ENCODE results near the gene PTBP1. TPM values are rescaled to one million over a fixed set of nuclear protein-coding genes. Genes with fewer than 3 reads are reported as not detected.

Gene PTBP1
- total RNA-seq, 1 experiment from 2014 or later = 510 TPM

DNA sequence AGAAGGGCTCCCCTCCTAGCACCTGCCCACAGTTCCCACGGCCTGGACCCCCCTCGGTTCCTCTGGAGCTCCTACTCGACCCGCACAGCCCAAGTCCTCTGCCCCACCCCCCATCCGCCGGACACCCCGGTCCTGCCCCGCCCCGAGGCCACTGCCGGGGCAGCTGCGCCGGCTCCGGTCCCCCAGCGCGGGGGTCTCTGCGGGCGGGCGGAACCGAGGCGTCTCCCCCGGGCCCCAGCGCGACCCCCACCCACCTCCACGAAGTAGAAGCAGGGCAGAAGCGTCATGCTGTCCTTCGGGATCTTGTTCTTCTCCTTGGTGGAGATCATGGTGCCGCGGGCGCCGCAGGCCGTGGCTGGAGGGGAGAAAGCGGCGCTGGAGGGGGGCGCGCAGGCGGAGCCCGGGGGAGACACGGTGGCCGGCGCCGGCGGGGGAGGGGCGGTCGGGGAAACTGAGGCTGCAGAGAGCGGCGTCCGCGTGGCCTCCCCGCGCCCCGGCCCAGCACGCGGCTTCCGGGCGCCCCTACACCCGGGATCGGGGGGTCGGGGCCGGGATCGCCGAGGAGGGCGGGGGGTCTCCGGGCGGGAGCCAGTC is 24.1 kb downstream of the PTBP1 start:
- Histone ChIP-seq H3K36me3 (ENCODE audit: control insufficient read depth, insufficient read depth, low read length) (no peaks in the 10 kb centered on the region), H3K4me1 (no peaks in the 10 kb centered on the region), H3K27me3 (replicated peaks; ENCODE audit: control insufficient read depth, insufficient read depth, low read length) (no peaks in the 10 kb centered on the region), H3K9me3 (no peaks in the 10 kb centered on the region), H3K4me3 (ENCODE audit: low read depth, low read length) (peak overlapping the region; percentile 45)
- ChIA-PET POLR2A (no interaction called here), CTCF (no interaction called here)
- Mint-ChIP-seq H3K4me1 (ENCODE audit: low read depth, unreplicated experiment) (no peaks in the 10 kb centered on the region), H3K27me3 (ENCODE audit: insufficient read depth, unreplicated experiment) (no peaks in the 10 kb centered on the region), H3K27ac (ENCODE audit: unreplicated experiment) (no peak overlapping the region), H3K36me3 (ENCODE audit: insufficient read depth, unreplicated experiment) (peaks cover 26% of the 10 kb centered on the region), H3K4me3 (ENCODE audit: unreplicated experiment) (peak overlapping the region; percentile 74), H3K9me3 (ENCODE audit: unreplicated experiment) (peaks cover 6% of the 10 kb centered on the region)
- no peak for DNase-seq
- TF ChIP-seq, protein P1, sequence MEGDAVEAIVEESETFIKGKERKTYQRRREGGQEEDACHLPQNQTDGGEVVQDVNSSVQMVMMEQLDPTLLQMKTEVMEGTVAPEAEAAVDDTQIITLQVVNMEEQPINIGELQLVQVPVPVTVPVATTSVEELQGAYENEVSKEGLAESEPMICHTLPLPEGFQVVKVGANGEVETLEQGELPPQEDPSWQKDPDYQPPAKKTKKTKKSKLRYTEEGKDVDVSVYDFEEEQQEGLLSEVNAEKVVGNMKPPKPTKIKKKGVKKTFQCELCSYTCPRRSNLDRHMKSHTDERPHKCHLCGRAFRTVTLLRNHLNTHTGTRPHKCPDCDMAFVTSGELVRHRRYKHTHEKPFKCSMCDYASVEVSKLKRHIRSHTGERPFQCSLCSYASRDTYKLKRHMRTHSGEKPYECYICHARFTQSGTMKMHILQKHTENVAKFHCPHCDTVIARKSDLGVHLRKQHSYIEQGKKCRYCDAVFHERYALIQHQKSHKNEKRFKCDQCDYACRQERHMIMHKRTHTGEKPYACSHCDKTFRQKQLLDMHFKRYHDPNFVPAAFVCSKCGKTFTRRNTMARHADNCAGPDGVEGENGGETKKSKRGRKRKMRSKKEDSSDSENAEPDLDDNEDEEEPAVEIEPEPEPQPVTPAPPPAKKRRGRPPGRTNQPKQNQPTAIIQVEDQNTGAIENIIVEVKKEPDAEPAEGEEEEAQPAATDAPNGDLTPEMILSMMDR (IDR thresholded peaks at IDR 0.05; ENCODE audit: insufficient read depth in 1 of 2, low read depth in 1 of 2, low read length in 1 of 2, severe bottlenecking in 1 of 2, unreplicated experiment in 1 of 2) = no peak
- intact Hi-C loops (cut with micrococcal nuclease; ENCODE audit: unreplicated experiment) = no loop called here
- no TSS peak for BruUV-seq (replicated peaks)

DNA sequence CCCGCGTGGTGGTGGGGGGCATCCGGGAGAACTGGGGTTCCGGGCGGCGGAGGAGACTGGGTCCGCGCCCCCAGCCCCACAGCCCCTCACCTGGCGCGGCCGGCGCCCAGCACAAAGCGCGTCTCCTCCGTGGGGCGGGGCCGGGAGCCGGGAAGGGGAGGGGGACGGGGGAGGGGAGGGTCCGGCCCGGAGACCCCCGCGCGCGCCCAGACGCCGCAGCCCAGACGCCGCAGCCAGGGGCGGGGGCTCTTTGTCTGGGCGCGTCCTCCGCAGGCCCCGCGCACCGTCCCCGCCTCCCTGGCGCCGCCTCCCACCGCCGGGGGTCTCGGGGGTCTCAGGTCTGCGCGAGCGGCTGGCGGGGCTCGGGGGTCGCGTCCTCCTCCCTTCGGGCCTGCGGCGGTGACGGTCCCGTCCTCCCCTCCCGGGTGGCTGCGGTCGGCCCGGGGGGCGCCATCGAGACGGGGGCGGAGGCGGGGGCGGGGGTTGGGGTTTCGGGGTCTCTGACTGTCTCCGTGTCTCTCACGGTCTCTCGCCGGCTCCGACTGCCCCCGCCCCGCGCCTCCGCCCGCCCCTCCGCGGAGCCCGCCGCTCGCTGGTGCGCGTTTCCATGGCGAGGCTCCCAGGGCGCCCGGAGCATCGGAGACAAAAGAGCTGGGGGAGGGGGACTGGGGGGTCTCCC is 24.7 kb downstream of the PTBP1 start, which contains the start of gene PLPPR3:
Gene PLPPR3 (minus strand): TSS at position 131 of the 679 bp plus-strand sequence. CDS start 396 bp downstream, outside the sequence.
- peak within 1 kb of the TSS; percentile 45 for H3K4me3 ChIP-seq (ENCODE audit: low read depth, low read length)
- H3K4me1 Mint-ChIP-seq (ENCODE audit: low read depth, unreplicated experiment) = no peaks in the 10 kb centered on the region
- intact Hi-C loops (cut with micrococcal nuclease; ENCODE audit: unreplicated experiment) = no loop called here
- H3K36me3 Mint-ChIP-seq (ENCODE audit: insufficient read depth, unreplicated experiment) = peaks cover 20% of the 10 kb centered on the region
- H3K27me3 ChIP-seq (replicated peaks; ENCODE audit: control insufficient read depth, insufficient read depth, low read length) = no peaks in the 10 kb centered on the region
- peaks cover under 1% of the 10 kb centered on the region for H3K9me3 Mint-ChIP-seq (ENCODE audit: unreplicated experiment)
- H3K4me3 Mint-ChIP-seq (ENCODE audit: unreplicated experiment) = peak within 1 kb of the TSS; percentile 74
- H3K27me3 Mint-ChIP-seq (ENCODE audit: insufficient read depth, unreplicated experiment) = no peaks in the 10 kb centered on the region
- no peaks in the 10 kb centered on the region for H3K36me3 ChIP-seq (ENCODE audit: control insufficient read depth, insufficient read depth, low read length)
- CTCF ChIA-PET = no interaction called here
- POLR2A ChIA-PET = no interaction called here
- no peaks in the 10 kb centered on the region for H3K9me3 ChIP-seq
- TF ChIP-seq, protein P1 (IDR thresholded peaks at IDR 0.05; ENCODE audit: insufficient read depth in 1 of 2, low read depth in 1 of 2, low read length in 1 of 2, severe bottlenecking in 1 of 2, unreplicated experiment in 1 of 2) = no peak
- H3K4me1 ChIP-seq = no peaks in the 10 kb centered on the region
- DNase-seq = no peak
- BruUV-seq (replicated peaks) = no TSS peak
- H3K27ac Mint-ChIP-seq (ENCODE audit: unreplicated experiment) = no peak within 1 kb of the TSS

DNA sequence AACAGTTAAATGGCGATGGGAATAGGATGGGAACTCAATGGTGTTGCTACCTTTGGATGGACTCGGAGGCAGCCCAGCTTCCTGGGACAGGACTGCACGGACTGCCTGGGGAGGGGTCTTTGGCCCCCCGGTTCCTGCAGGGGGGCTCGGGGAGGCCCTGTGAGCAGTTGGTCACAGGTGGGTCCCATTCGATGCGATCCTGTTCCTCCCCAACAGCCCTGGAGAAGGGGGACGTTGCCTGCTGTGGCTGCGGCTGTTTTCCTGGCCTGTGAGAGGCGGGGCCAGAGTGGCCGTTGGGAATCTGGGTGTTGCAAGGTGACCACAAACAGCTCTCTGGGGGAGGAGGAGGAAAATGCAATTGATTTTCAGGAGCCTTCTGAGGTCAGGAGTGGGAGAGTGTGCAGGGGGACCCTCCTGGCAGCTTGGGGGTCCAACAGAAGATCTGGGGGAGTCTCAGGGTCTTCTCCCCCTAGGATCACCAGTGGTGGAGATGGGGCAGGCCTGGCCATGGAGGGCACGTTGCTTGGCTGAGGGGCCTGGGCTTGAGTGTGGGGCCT is 26.4 kb downstream of the PTBP1 start:
- H3K4me3 ChIP-seq (ENCODE audit: low read depth, low read length) = no peak overlapping the region
- no peak overlapping the region for H3K4me3 Mint-ChIP-seq (ENCODE audit: unreplicated experiment)
- no peaks in the 10 kb centered on the region for H3K9me3 Mint-ChIP-seq (ENCODE audit: unreplicated experiment)
- no peaks in the 10 kb centered on the region for H3K4me1 ChIP-seq
- no peak overlapping the region for H3K27ac Mint-ChIP-seq (ENCODE audit: unreplicated experiment)
- no TSS peak for BruUV-seq (replicated peaks)
- intact Hi-C loops (cut with micrococcal nuclease; ENCODE audit: unreplicated experiment) = no loop called here
- H3K4me1 Mint-ChIP-seq (ENCODE audit: low read depth, unreplicated experiment) = no peaks in the 10 kb centered on the region
- no peaks in the 10 kb centered on the region for H3K9me3 ChIP-seq
- H3K36me3 ChIP-seq (ENCODE audit: control insufficient read depth, insufficient read depth, low read length) = no peaks in the 10 kb centered on the region
- CTCF ChIA-PET = no interaction called here
- POLR2A ChIA-PET = no interaction called here
- no peaks in the 10 kb centered on the region for H3K27me3 Mint-ChIP-seq (ENCODE audit: insufficient read depth, unreplicated experiment)
- peaks cover 8% of the 10 kb centered on the region for H3K36me3 Mint-ChIP-seq (ENCODE audit: insufficient read depth, unreplicated experiment)
- TF ChIP-seq, protein P1 (IDR thresholded peaks at IDR 0.05; ENCODE audit: insufficient read depth in 1 of 2, low read depth in 1 of 2, low read length in 1 of 2, severe bottlenecking in 1 of 2, unreplicated experiment in 1 of 2) = no peak
- H3K27me3 ChIP-seq (replicated peaks; ENCODE audit: control insufficient read depth, insufficient read depth, low read length) = no peaks in the 10 kb centered on the region
- no peak for DNase-seq
